Left lung (tissue), 10 donors: ENCODE data around the gene CEACAM20. TPM values are rescaled to one million over a fixed set of nuclear protein-coding genes. Genes with fewer than 3 reads are reported as not detected.

ENCODE experiments used
- ATAC-seq: fragments of 200-7000 bp; cut with Tn5 transposase; one replicate; pipeline ENCODE4 v1.9.1; 2020; ENCODE audit warnings: moderate library complexity
- DNase-seq, 4 donors: peaks; one replicate each; pipeline ENCODE4 v3.0.0-alpha.2; 2013 to 2020
- H3K27ac ChIP-seq, 2 donors: fragments of 200-600 bp; sonication (generic) in 1 of 2; one replicate each; pipeline versions ENCODE4 v1.5.0 to v1.8.0; 2020 to 2021
- H3K27me3 ChIP-seq, 2 donors: fragments of 200-600 bp; sonication (generic) in 1 of 2; one replicate each; pipeline versions ENCODE4 v1.5.0 to v1.8.0; 2020 to 2021
- H3K36me3 ChIP-seq, 2 donors: fragments of 200-600 bp; sonication (generic) in 1 of 2; one replicate each; pipeline versions ENCODE4 v1.5.0 to v1.8.0; 2020 to 2021
- H3K4me1 ChIP-seq, 2 donors: fragments of 200-600 bp; one replicate each; pipeline ENCODE4 v1.8.0; 2021
- H3K4me3 ChIP-seq, 2 donors: fragments of 200-600 bp; sonication (generic) in 1 of 2; one replicate each; pipeline versions ENCODE4 v1.5.0 to v1.8.0; 2020 to 2021; ENCODE audit warnings: mild to moderate bottlenecking in 1 of 2
- H3K9me3 ChIP-seq, 2 donors: fragments of 200-600 bp; sonication (generic) in 1 of 2; one replicate each; pipeline versions ENCODE4 v1.5.0 to v1.8.0; 2020 to 2021
- intact Hi-C, 2 donors: fragments of 100-400 bp; cut with DNase I; formaldehyde crosslinking; loops; one replicate each; pipeline versions ENCODE4 v1.11.2 to v1.14.2; 2022
- polyA plus RNA-seq, 6 donors: library from polyadenylated mRNA; unstranded; fragments of 120-200 nt; gene quantifications; one replicate each; pipeline ENCODE4 v1.2.1, GENCODE V29; 2013; ENCODE audit not compliant: insufficient read length in 6 of 6
- total RNA-seq, 2 donors: library from RNA; stranded (reverse); fragmentation: NEBNext Ultra II Directional; extraction: Animal tissue kit (Norgen Biotek cat#: 25700); gene quantifications; one replicate each; pipeline ENCODE4 v1.2.1, GENCODE V29; 2021
- TF ChIP-seq, protein P1 (sequence below), 2 donors: fragments of 200-600 bp; sonication (generic) in 1 of 2; IDR thresholded peaks; one replicate each; pipeline versions ENCODE4 v1.5.0 to v1.8.0; 2021; ENCODE audit warnings: antibody characterized with exemption in 2 of 2
- donor health status: DM: no; HTN: yes; CAD: no.
- donor health status: DM: no; HTN: no; CAD: no.

Gene CEACAM20
- total and polyA plus RNA-seq, 8 donors: not detected

DNA sequence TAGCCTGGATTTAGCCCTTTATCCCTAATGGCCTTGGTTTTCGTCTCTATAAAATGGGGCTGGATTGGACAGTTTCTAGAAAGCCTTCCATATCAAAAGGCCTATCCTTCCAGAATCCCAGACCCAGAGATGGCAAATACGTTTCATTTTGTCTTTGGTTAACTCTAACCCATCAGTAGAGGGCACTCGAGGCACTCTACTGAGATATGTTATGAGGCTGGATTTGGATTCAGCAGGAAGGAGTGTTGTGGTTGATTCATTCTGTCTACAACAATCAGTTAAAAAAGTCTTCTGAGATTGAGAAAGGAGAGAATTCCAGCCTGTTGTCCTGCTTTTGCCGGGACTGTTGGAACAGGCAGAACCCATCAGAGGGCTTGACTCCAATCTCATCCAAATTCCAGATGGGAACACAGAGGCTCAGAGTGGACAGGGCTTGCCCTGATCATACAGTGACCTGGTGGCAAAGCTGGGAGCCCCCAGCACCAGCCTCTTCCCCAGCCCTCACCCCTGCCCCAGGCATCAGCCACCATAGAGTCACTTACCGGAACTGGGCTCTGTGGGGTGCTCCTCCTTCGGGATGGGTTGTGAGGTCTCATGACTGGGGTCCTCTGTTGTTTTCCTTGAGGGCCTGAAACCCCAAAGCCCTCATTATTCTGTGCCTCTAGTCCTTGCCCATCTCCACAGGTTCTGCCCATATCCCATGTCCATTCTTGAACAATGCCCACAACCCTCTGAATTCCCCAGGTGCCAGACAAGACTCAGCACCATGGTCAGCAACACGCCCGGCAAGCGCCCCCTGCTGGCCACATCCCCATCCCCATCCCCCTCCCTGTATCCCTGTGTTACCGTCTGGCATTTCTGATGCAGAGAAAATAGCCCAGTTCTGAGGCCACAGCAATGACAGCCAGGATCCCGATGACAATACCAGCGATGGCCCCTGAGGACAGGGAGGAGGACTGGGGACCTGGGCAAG, 16.9 kb downstream of the CEACAM20 start:
- H3K4me1 ChIP-seq: no peaks in the 10 kb centered on the region
- H3K27me3 ChIP-seq: peaks cover 0 to 26% of the 10 kb centered on the region in 2 donors
- intact Hi-C loops: no loop called here
- H3K36me3 ChIP-seq: no peaks in the 10 kb centered on the region
- no peak for DNase-seq
- TF ChIP-seq, protein P1, sequence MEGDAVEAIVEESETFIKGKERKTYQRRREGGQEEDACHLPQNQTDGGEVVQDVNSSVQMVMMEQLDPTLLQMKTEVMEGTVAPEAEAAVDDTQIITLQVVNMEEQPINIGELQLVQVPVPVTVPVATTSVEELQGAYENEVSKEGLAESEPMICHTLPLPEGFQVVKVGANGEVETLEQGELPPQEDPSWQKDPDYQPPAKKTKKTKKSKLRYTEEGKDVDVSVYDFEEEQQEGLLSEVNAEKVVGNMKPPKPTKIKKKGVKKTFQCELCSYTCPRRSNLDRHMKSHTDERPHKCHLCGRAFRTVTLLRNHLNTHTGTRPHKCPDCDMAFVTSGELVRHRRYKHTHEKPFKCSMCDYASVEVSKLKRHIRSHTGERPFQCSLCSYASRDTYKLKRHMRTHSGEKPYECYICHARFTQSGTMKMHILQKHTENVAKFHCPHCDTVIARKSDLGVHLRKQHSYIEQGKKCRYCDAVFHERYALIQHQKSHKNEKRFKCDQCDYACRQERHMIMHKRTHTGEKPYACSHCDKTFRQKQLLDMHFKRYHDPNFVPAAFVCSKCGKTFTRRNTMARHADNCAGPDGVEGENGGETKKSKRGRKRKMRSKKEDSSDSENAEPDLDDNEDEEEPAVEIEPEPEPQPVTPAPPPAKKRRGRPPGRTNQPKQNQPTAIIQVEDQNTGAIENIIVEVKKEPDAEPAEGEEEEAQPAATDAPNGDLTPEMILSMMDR (IDR thresholded peaks at IDR 0.05): peak in 1 of 2 donors; percentile 25
- no peak overlapping the region for H3K4me3 ChIP-seq
- H3K27ac ChIP-seq: no peak overlapping the region
- peak; percentile 45 for ATAC-seq
- peaks cover 0 to 11% of the 10 kb centered on the region in 2 donors for H3K9me3 ChIP-seq

DNA sequence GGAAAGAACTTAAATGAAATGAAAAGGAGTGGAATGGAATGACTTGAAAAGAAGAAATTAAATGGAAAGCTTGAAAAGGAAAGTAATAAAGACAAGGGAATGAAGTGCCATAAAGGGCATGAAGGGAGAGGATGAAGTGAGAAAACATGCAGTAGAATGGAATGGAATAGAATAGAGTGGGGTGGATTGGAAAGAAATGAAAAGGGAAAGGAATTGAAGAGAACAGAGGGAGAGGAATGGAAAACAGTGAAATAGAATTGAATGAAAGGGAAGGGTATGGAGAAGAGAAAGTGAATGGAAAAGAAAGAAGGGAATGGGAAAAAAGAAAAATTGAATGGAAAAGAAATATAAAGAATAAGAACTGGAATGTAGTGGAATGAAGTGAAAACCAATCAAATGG, 20.0 kb downstream of the CEACAM20 start:
- TF ChIP-seq, protein P1 (IDR thresholded peaks at IDR 0.05): no peak
- DNase-seq (no peak), ATAC-seq (no peak)
- H3K9me3 ChIP-seq: peaks cover 0 to 15% of the 10 kb centered on the region in 2 donors
- H3K27ac ChIP-seq: no peak overlapping the region
- H3K4me1 ChIP-seq: no peaks in the 10 kb centered on the region
- intact Hi-C loops: no loop called here
- no peaks in the 10 kb centered on the region for H3K36me3 ChIP-seq
- peaks cover 0 to 38% of the 10 kb centered on the region in 2 donors for H3K27me3 ChIP-seq
- no peak overlapping the region for H3K4me3 ChIP-seq

DNA sequence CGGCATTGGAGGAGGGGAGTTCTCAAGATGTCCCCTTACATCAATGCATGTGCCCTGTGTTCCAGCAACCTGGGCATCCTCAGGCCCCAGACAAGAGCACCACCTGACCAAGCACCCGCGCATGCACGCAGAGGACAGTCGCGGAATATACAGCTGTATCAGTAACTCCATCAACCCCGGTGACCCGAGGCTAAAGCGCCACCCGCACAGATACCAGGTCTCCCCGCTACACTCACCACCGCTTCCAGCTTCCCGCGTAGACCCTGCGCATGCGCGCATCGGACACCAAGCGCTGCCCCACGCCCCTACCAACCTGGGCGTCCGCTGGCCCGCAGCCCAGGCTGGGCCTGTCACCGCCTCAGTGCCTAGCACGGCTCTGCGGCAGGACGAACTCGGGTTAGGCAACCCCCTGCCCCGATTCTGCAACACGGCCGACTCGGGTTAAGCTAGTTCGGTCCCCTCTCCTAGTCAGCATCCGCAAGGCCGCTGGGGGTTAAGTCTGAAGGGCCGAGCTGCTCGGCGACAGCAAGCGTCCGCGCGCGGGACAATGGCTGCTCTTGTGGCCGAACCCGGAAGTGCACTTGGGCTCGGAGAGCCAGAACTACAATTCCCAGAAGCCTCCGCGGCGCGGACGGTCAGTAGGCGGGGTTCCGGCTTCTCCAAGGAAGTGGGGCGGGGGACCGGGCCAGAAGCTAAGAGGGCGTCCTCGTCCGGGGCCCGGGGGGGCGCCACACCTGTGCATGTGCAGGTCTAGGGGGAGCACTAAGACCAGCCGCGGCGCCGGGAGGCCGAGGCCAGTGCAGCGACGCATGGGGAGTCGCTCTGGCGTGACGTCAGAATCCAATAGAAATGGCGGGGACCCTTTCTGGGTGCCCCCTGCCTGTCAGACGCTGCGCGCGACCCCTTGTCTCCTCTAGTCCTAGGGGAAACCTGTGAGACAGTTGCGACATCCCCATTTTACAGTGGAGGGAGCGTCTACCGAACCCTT, 29.2 kb downstream of the CEACAM20 start, which contains the start of gene ZNF180:
Gene ZNF180 (minus strand): TSS at position 561 of the 988 bp plus-strand sequence. CDS start 3,188 bp downstream, outside the sequence.
- Histone ChIP-seq H3K27ac (peak within 1 kb of the TSS; percentile 79 to 84), H3K9me3 (peaks cover 0 to 39% of the 10 kb centered on the region in 2 donors), H3K36me3 (peaks cover 7 to 36% of the 10 kb centered on the region in 2 donors), H3K4me3 (peak within 1 kb of the TSS; percentile 63 to 93), H3K4me1 (peaks cover 0 to 16% of the 10 kb centered on the region in 2 donors), H3K27me3 (peaks cover 0 to under 1% of the 10 kb centered on the region in 2 donors)
- DNase-seq (peak; percentile 97 to 98 (median 97)), ATAC-seq (peak; percentile 99)
- intact Hi-C loops: no loop called here
- TF ChIP-seq, protein P1 (IDR thresholded peaks at IDR 0.05): peak; percentile 36 to 55

DNA sequence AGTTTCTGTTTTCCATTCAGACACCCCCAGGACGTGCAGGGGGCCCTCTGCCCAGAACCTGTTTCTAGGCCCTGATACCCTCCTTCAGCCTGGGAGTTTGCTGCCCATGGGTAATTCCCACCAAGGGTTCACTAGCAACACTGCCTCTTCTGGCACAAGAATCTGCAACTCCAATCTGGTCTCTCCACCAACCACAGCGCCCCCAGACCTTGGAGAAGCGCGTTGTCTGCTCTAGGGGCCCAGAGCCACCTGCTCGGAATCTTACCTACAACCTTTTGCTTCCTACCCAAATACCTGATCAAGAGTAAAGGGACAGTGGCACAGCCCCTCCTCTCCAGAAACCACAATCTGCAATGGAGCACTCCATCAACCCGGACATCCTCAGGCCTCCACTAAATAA, 29.9 kb downstream of the CEACAM20 start:
- TF ChIP-seq, protein P1 (IDR thresholded peaks at IDR 0.05): no peak
- no peaks in the 10 kb centered on the region for H3K27me3 ChIP-seq
- ATAC-seq (no peak), DNase-seq (no peak)
- peaks cover 0 to 16% of the 10 kb centered on the region in 2 donors for H3K4me1 ChIP-seq
- intact Hi-C loops: no loop called here
- peak overlapping the region in 1 of 2 donors; percentile 84 for H3K27ac ChIP-seq
- peak overlapping the region; percentile 63 to 93 for H3K4me3 ChIP-seq
- H3K36me3 ChIP-seq: peaks cover 7 to 43% of the 10 kb centered on the region in 2 donors
- peaks cover 4 to 46% of the 10 kb centered on the region in 2 donors for H3K9me3 ChIP-seq
